Measurements from ENCODE around the gene PALM. TPM values are rescaled to one million over a fixed set of nuclear protein-coding genes. Genes with fewer than 3 reads are reported as not detected.
A peak's percentile ranks its signal among the peaks of the same experiment; 100 is the strongest.

The PALM gene
- total and polyA plus RNA-seq, 9 of the 15 experiments (the other 6 are each of a cell fraction or from before 2014, with no cell fraction given) = 0.04 to 6.6 (median 1.7) TPM

- TF ChIP-seq, protein P1, sequence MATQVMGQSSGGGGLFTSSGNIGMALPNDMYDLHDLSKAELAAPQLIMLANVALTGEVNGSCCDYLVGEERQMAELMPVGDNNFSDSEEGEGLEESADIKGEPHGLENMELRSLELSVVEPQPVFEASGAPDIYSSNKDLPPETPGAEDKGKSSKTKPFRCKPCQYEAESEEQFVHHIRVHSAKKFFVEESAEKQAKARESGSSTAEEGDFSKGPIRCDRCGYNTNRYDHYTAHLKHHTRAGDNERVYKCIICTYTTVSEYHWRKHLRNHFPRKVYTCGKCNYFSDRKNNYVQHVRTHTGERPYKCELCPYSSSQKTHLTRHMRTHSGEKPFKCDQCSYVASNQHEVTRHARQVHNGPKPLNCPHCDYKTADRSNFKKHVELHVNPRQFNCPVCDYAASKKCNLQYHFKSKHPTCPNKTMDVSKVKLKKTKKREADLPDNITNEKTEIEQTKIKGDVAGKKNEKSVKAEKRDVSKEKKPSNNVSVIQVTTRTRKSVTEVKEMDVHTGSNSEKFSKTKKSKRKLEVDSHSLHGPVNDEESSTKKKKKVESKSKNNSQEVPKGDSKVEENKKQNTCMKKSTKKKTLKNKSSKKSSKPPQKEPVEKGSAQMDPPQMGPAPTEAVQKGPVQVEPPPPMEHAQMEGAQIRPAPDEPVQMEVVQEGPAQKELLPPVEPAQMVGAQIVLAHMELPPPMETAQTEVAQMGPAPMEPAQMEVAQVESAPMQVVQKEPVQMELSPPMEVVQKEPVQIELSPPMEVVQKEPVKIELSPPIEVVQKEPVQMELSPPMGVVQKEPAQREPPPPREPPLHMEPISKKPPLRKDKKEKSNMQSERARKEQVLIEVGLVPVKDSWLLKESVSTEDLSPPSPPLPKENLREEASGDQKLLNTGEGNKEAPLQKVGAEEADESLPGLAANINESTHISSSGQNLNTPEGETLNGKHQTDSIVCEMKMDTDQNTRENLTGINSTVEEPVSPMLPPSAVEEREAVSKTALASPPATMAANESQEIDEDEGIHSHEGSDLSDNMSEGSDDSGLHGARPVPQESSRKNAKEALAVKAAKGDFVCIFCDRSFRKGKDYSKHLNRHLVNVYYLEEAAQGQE (IDR thresholded peaks at IDR 0.05; ENCODE audit: borderline replicate concordance) = no peak
- TF ChIP-seq, protein P1 (CRISPR knock-in tag; IDR thresholded peaks at IDR 0.05; ENCODE audit: low read depth) = no peak
- peak; percentile 46; the same call in 1 of the 2 replicates for TF ChIP-seq GABPB1 (CRISPR knock-in tag; IDR thresholded peaks at IDR 0.05)
- no peak for TF ChIP-seq SPI1 (IDR thresholded peaks at IDR 0.05; ENCODE audit: borderline replicate concordance, low read depth, low read length)
- no peak for TF ChIP-seq HBP1 (CRISPR knock-in tag; IDR thresholded peaks at IDR 0.05)
- TF ChIP-seq, protein P2, sequence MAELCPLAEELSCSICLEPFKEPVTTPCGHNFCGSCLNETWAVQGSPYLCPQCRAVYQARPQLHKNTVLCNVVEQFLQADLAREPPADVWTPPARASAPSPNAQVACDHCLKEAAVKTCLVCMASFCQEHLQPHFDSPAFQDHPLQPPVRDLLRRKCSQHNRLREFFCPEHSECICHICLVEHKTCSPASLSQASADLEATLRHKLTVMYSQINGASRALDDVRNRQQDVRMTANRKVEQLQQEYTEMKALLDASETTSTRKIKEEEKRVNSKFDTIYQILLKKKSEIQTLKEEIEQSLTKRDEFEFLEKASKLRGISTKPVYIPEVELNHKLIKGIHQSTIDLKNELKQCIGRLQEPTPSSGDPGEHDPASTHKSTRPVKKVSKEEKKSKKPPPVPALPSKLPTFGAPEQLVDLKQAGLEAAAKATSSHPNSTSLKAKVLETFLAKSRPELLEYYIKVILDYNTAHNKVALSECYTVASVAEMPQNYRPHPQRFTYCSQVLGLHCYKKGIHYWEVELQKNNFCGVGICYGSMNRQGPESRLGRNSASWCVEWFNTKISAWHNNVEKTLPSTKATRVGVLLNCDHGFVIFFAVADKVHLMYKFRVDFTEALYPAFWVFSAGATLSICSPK (IDR thresholded peaks at IDR 0.05; ENCODE audit: borderline replicate concordance) = no peak
- TF ChIP-seq PHF8 (IDR thresholded peaks at IDR 0.05; ENCODE audit: borderline replicate concordance, low read length) = peak; percentile 76; the same call in 1 of the 2 replicates
- TF ChIP-seq, protein P3, sequence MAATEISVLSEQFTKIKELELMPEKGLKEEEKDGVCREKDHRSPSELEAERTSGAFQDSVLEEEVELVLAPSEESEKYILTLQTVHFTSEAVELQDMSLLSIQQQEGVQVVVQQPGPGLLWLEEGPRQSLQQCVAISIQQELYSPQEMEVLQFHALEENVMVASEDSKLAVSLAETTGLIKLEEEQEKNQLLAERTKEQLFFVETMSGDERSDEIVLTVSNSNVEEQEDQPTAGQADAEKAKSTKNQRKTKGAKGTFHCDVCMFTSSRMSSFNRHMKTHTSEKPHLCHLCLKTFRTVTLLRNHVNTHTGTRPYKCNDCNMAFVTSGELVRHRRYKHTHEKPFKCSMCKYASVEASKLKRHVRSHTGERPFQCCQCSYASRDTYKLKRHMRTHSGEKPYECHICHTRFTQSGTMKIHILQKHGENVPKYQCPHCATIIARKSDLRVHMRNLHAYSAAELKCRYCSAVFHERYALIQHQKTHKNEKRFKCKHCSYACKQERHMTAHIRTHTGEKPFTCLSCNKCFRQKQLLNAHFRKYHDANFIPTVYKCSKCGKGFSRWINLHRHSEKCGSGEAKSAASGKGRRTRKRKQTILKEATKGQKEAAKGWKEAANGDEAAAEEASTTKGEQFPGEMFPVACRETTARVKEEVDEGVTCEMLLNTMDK (IDR thresholded peaks at IDR 0.05; ENCODE audit: borderline replicate concordance, insufficient read depth, low read depth, low read length, poor library complexity, severe bottlenecking) = no peak
- TF ChIP-seq KLF6 (CRISPR knock-in tag; IDR thresholded peaks at IDR 0.05; ENCODE audit: borderline replicate concordance) = no peak
These were observed 45.6 kb upstream of the PALM start, which contains the start of gene RNF126 (continued) for GRCh38 chr19:662962-663681.

All from K562 (cell line).